ENCODE data around the gene HTR6.

- TF ChIP-seq CTCF (conservative IDR thresholded peaks at IDR 0.05) (peak; percentile 72), EZH2 (IDR thresholded peaks at IDR 0.05; ENCODE audit: low read depth) (no peak)
Measured at GRCh38 chr1:19661721-19662228, 2.9 kb upstream of the HTR6 start.

Measured in PC-9 (cell line).